ENCODE measurements around the gene SPINK2. TPM values are rescaled to one million over a fixed set of nuclear protein-coding genes. Genes with fewer than 3 reads are reported as not detected.

SPINK2 gene
- polyA plus RNA-seq, 1 donor (not counting 4 experiments of a cell fraction or from before 2014, with no cell fraction given), result 0.10 TPM

DNA sequence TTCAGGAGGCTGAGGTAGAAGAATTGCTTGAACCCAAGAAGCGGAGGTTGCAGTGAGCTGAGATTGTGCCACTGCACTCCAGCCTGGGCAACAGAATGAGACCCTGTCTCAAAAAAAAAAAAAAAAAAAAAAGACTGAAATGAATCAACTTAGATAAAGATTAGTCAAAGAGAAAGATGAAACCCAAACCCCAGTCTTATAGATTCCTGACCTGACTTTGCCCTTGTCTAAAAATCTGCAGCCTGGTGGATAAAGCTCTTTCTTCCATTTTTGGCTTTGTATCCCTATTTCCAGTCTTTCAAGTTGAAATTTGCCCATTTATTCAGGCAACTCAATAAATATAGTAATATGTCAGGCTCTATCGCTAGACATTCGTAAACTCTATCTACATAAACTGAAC lies 39.3 kb upstream of the SPINK2 start:
- Histone ChIP-seq H3K27ac (ENCODE audit: control insufficient read depth, insufficient read depth, low read length) (no peak overlapping the region), H3K79me2 (ENCODE audit: control insufficient read depth, insufficient read depth, low read length) (no peaks in the 10 kb centered on the region), H3K9ac (ENCODE audit: control insufficient read depth, extremely low read depth, insufficient read depth, low read length) (no peak overlapping the region), H4K20me1 (ENCODE audit: control insufficient read depth, extremely low read depth, insufficient read depth, low read length) (no peaks in the 10 kb centered on the region), H3K27me3 (ENCODE audit: control insufficient read depth, extremely low read depth, insufficient read depth, low read length) (peaks cover 3% of the 10 kb centered on the region), H3K9me1 (ENCODE audit: control insufficient read depth, extremely low read depth, insufficient read depth, low read length) (no peaks in the 10 kb centered on the region), H3K9me3 (ENCODE audit: control insufficient read depth, low read depth, low read length) (no peaks in the 10 kb centered on the region), H3K4me1 (ENCODE audit: control insufficient read depth, extremely low read depth, insufficient read depth, low read length) (no peaks in the 10 kb centered on the region), H3K4me2 (ENCODE audit: control insufficient read depth, extremely low read depth, insufficient read depth, low read depth, low read length) (no peak overlapping the region), H2AFZ (ENCODE audit: control insufficient read depth, low read length) (no peak overlapping the region), H3K4me3 (ENCODE audit: control insufficient read depth in 2 of 3, extremely low read depth in 1 of 3, insufficient read depth in 2 of 3, low read depth in 1 of 3, low read length in 3 of 3) (no peak overlapping the region), H3K36me3 (ENCODE audit: control insufficient read depth in 2 of 2, extremely low read depth in 1 of 2, insufficient read depth in 2 of 2, low read length in 2 of 2) (no peaks in the 10 kb centered on the region)
- dilution Hi-C loops (cut with MboI; ENCODE audit: extremely low pct_ligation_motif_present, low sequenced_read_pairs), result no loop called here
- TF ChIP-seq, protein P1, sequence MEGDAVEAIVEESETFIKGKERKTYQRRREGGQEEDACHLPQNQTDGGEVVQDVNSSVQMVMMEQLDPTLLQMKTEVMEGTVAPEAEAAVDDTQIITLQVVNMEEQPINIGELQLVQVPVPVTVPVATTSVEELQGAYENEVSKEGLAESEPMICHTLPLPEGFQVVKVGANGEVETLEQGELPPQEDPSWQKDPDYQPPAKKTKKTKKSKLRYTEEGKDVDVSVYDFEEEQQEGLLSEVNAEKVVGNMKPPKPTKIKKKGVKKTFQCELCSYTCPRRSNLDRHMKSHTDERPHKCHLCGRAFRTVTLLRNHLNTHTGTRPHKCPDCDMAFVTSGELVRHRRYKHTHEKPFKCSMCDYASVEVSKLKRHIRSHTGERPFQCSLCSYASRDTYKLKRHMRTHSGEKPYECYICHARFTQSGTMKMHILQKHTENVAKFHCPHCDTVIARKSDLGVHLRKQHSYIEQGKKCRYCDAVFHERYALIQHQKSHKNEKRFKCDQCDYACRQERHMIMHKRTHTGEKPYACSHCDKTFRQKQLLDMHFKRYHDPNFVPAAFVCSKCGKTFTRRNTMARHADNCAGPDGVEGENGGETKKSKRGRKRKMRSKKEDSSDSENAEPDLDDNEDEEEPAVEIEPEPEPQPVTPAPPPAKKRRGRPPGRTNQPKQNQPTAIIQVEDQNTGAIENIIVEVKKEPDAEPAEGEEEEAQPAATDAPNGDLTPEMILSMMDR (optimal IDR thresholded peaks at IDR 0.05 in 1 of 3, IDR thresholded peaks at IDR 0.05 in 1 of 3, conservative IDR thresholded peaks at IDR 0.05 in 1 of 3; ENCODE audit: extremely low read depth in 1 of 3, insufficient read depth in 2 of 3, low read length in 3 of 3), result no peak
- no peak for TF ChIP-seq EZH2 (IDR thresholded peaks at IDR 0.05; ENCODE audit: low read length)
- DNase-seq (ENCODE audit: low read depth, low spot score) (no peak), FAIRE-seq (no peak)

DNA sequence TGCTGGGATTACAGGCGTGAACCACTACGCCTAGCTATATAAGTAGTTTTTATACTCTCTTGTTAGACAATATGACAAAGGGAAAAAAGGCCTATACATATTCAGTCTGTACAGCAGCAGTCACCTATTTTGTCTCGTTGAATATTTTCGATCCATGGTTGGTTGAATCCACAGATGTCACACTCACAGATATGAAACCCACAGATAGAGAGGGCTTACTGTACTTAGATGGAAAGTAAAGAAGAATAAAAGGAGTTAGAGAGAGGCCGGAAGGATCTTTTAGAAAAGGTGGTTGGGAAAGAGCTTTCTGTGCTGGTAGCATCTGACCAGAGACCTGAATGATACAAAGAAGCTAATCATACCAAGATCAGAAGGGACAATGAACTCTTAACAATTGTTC lies 38.3 kb upstream of the SPINK2 start:
- H3K9me3 ChIP-seq (ENCODE audit: control insufficient read depth, low read depth, low read length), result no peaks in the 10 kb centered on the region
- DNase-seq (ENCODE audit: low read depth, low spot score), result no peak
- TF ChIP-seq EZH2 (IDR thresholded peaks at IDR 0.05; ENCODE audit: low read length), result no peak
- TF ChIP-seq, protein P1 (optimal IDR thresholded peaks at IDR 0.05 in 1 of 3, IDR thresholded peaks at IDR 0.05 in 1 of 3, conservative IDR thresholded peaks at IDR 0.05 in 1 of 3; ENCODE audit: extremely low read depth in 1 of 3, insufficient read depth in 2 of 3, low read length in 3 of 3), result no peak
- no peaks in the 10 kb centered on the region for H3K9me1 ChIP-seq (ENCODE audit: control insufficient read depth, extremely low read depth, insufficient read depth, low read length)
- no peak overlapping the region for H3K4me2 ChIP-seq (ENCODE audit: control insufficient read depth, extremely low read depth, insufficient read depth, low read depth, low read length)
- no peak overlapping the region for H3K4me3 ChIP-seq (ENCODE audit: control insufficient read depth in 2 of 3, extremely low read depth in 1 of 3, insufficient read depth in 2 of 3, low read depth in 1 of 3, low read length in 3 of 3)
- H3K9ac ChIP-seq (ENCODE audit: control insufficient read depth, extremely low read depth, insufficient read depth, low read length), result no peak overlapping the region
- H3K27ac ChIP-seq (ENCODE audit: control insufficient read depth, insufficient read depth, low read length), result no peak overlapping the region
- no peak overlapping the region for H2AFZ ChIP-seq (ENCODE audit: control insufficient read depth, low read length)
- no peaks in the 10 kb centered on the region for H3K79me2 ChIP-seq (ENCODE audit: control insufficient read depth, insufficient read depth, low read length)
- no peaks in the 10 kb centered on the region for H3K36me3 ChIP-seq (ENCODE audit: control insufficient read depth in 2 of 2, extremely low read depth in 1 of 2, insufficient read depth in 2 of 2, low read length in 2 of 2)
- H4K20me1 ChIP-seq (ENCODE audit: control insufficient read depth, extremely low read depth, insufficient read depth, low read length), result no peaks in the 10 kb centered on the region
- H3K4me1 ChIP-seq (ENCODE audit: control insufficient read depth, extremely low read depth, insufficient read depth, low read length), result no peaks in the 10 kb centered on the region
- no peak for FAIRE-seq
- H3K27me3 ChIP-seq (ENCODE audit: control insufficient read depth, extremely low read depth, insufficient read depth, low read length), result peaks cover 3% of the 10 kb centered on the region
- dilution Hi-C loops (cut with MboI; ENCODE audit: extremely low pct_ligation_motif_present, low sequenced_read_pairs), result no loop called here
